NCI-H2227 (cell line): ENCODE results near the gene PRODH2.

Experiments used
- DNase-seq: peaks from one replicate; lab custom pipeline; 2025; ENCODE audit not compliant: unreplicated experiment; lab: John Stamatoyannopoulos, UW

Gene PRODH2

DNA sequence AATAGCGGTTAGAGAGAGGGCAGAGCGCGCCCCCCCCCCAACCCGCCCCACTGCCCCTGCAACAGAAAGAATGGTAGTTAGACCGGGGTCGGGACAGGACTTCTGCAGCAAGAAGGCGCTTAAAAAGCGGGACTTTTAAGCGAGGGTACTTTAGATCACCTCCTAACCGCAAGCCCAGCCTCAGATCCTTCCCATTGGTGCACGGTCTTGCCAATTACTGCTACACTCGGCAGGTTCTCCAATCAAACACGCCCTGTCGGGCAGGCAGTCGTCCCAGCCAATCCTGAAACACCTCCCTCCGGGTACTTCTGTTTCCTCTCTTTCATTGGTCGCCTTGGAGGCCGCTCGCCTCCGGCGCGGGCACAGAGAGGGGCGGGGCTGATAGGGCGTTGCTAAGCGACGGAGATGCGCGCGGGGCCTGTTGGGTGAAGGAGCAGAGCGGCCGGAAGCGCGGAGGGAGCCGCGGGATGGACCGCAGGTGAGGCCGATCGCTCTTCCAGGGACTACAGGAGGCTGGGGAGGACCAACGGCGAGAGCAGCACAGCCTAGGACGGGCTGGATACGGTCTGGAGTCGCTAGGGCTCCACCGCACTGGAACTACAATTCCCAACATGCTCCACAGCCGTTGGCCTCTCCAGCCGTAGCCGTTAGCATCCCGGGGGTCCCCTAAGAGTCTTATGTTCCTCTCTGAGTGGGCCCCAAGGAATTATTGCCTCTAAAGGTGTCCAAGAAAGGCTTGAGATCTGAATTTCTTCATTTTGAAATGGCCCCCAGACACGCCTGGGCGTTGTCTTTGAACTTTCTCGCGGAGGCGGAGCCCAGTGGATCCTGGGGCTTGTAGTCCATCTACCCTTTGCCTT lies 54.7 kb downstream of the PRODH2 start, which contains the start of gene PROSER3:
TSS of gene PROSER3 (plus strand) at position 428 of the 860 bp plus-strand sequence. CDS start at position 468, 40 bp downstream.
- peak; percentile 100 for DNase-seq

DNA sequence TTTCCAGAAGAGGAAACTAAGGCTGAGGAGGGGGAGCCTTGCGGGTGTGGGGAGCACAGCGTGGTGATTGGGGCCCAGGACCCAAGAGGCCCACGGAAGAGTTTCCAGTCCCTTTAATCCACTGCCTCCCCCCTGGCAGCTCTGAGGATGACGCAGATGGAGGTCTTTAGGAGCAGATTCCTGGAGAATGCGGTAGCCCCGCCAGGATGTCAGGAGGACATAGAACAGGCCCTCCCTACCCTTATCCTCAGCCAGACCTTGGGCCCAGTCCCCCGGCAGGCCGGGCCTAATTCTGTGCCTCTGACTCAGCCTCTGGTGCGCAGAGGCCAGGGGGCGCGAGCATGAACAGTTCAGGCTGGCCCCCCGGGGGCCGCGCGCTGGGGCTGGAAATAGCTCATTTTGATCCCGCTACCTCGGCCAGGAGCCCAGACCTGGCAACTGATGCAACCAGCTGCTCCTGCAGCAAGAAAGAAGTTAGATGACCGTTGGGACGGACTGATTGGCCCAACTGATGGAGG lies 55.4 kb downstream of the PRODH2 start:
- peak; percentile 93 for DNase-seq

- DNase-seq: peak; percentile 78
These were observed 56.0 kb downstream of the PRODH2 start, which contains the start of gene HSPB6 for GRCh38 chr19:35756377-35757230. Gene HSPB6 (minus strand): TSS chr19:35757029. CDS start chr19:35757008, 21 bp downstream.

DNA sequence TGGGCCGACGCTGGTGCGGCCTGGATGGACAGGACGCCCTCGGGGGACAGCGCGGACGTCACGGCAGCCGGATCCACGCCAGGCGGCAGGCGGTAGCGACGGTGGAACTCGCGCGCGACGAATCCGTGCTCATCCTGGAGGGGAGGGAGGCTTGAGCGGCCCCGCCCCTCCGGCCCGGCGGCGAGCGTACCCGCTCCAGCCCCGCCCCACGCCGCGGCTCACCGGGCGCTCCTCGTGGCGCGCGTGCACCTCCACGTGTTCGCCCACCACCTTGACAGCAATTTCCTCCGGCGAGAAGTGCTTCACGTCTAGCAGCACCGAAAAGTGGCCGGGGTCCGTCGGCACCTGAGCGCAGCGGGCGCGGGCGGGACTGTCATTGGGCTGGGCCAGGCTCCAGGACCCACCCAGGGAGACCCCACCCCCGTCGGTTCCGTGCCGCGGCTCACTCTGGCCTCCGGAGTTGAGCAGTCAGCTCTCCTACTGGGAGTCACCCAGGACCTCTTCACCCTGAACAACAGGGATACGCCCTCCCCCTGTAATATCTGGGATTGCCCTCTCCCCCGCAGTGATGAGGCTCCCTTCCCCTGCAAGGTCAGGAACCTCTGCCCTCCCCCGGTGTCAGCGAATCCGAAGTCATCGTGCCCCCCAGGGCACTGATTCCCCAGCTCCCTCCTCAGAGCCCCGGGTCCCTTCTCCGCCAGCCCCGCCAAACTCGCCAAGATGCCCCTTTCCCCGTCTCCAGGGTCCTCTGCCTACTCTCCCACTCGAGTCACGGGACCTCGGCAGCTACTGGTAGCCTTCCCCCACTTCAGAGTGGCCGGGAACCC lies 56.9 kb downstream of the PRODH2 start:
- DNase-seq: no peak

GRCh38 chr19:35755131-35755549 lies 57.5 kb downstream of the PRODH2 start:
- DNase-seq: no peak

- no peak for DNase-seq
These were observed 58.1 kb downstream of the PRODH2 start for GRCh38 chr19:35754370-35755130.

DNA sequence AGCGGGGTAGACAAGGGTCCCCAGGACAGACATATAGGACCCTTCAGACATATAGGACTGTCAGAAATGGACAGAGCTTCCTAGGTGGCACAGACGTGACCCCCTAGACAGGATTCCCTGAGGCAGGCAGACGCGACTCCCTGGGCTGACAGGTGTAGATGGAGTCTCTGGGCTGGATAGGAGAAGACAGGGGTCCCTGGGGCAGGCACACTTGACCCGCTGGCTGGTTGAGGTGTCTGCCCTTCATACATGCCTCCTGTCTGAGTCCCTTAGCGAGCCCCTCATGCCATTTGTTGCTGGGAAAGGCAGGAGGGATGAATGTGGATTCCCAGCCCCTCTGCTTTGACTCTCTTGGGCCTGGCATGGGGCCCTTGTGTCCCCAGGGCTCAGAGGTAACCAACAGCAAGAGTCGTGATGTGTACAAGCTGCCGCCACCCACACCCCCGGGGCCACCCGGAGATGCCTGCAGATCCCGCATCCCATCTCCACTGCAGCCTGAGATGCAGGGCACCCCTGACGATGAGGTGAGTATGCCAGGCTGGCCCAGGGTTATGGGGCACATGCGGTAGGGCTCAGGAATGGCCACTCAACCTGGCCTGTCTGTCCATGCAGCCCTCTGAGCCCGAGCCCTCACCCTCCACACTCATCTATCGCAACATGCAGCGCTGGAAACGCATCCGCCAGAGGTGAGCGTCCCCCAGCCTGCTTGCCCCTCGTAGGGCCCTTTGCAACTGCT lies 58.8 kb downstream of the PRODH2 start:
- DNase-seq: no peak

DNA sequence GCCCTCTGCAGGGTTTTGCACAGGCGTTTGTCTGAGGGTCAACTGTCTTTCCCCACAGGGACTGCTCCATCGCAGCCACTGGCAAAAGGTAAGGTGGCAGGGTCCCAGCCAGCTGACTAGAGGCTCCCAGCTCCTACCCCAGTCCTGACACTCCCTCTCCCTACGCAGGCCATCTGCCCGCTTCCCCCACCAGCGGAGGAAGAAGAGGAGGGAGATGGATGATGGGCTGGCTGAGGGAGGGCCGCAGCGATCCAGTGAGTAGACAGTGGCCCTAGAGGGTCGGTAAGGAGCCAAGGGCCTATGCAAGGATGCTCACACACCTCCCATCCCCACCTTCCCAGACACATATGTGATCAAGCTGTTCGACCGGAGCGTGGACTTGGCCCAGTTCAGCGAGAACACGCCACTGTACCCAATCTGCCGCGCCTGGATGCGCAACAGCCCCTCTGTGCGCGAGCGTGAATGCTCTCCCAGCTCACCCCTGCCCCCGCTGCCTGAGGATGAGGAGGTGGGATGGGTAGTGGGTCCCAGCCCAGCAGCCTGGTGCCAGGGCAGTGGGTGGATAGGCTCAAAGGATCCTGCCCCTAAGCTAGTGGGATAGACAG lies 59.8 kb downstream of the PRODH2 start:
- no peak for DNase-seq

DNA sequence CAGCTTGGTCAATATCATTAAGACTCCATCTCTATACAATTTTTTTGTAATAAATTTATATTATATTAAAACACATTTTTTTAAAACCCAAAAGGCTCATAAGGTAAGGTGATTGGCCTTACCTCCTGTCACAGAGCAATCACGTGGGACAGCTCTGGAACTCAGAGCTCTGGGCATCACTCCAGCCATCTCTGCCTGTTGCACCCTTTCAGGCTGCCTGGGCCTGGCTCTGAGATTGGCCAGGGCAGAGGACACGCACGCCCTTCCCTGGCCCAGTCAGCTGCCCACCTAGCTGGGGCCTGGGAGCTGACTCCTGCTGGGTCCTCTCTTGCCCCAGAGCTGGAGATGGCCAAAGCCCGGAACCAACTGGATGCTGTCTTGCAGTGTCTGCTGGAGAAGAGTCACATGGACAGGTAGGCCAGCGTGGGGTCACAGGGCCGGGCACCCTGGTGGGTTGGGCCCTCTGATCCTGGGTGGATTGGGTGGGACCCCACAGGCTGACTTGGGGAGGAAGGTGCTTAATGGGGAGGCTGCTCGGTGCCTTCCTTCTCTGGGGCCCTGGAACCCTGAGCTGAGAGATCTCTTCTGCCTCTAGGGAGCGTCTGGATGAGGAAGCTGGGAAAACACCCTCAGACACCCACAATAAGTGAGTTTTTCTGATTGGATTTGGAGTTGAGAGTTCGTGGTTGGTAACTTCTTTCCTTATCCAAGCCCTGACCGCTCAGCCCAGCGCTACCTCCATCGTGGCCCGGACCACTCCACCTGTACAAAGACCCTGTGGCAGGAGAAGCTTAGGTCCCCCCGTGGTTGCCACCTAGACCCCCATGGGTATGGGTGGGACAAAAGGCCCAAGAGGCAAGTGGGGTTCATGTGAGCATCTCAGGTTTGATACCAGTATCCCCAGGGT lies 60.6 kb downstream of the PRODH2 start:
- no peak for DNase-seq

- DNase-seq: no peak
These were observed 62.5 kb downstream of the PRODH2 start for GRCh38 chr19:35750167-35750566.
